A549 (cell line): ENCODE results near the gene LILRB3. TPM values are rescaled to one million over a fixed set of nuclear protein-coding genes. Genes with fewer than 3 reads are reported as not detected.

Experiments
- ATAC-seq, 2 experiments: fragments of 200-7000 bp in 1 of 2; fragments of >200 bp in 1 of 2; cut with Nextera tagmentation in 1 of 2; cut with Tn5 transposase in 1 of 2; 3 replicates each; pipeline versions ENCODE4 v1.8.0 to v1.9.1; 2018 to 2020; ENCODE audit warnings: mild to moderate bottlenecking in 1 of 2, moderate library complexity in 1 of 2
- CTCF ChIA-PET: fragments of 300-600 bp; sonication (Branson Sonifier 250); formaldehyde crosslinking; extraction: SDS; loops from one replicate; lab custom pipeline; 2021; ENCODE audit warnings: antibody characterized with exemption, inconsistent platforms; lab: Yijun Ruan, JAX
- POLR2A ChIA-PET: fragments of 350-600 bp; formaldehyde crosslinking; extraction: SDS; loops from one replicate; lab custom pipeline; 2021; ENCODE audit warnings: antibody characterized with exemption, inconsistent platforms; lab: Yijun Ruan, JAX
- DNase-seq, 2 experiments: peaks; one replicate each; pipeline versions ENCODE4 v3.0.0 to v3.0.0-alpha.2; 2011 to 2016; ENCODE audit warnings: low read depth in 1 of 2, low spot score in 1 of 2
- FAIRE-seq: peaks from 2 replicates; lab custom pipeline; 2011; peaks lifted over from hg19 to GRCh38; lab: Jason Lieb, UNC
- H3K27ac ChIP-seq, 2 experiments: fragments of >200 bp; sonication (Bioruptor Twin); formaldehyde crosslinking; 3 replicates each; pipeline ENCODE4 v1.5.1; 2016 to 2017
- H3K4me1 ChIP-seq: fragments of >200 bp; sonication (Bioruptor Twin); formaldehyde crosslinking; 3 replicates; pipeline ENCODE4 v1.6.1; 2016
- H3K4me2 ChIP-seq: fragments of >200 bp; sonication (Bioruptor Twin); formaldehyde crosslinking; 3 replicates; pipeline ENCODE4 v1.6.1; 2016
- H3K4me3 ChIP-seq: fragments of >200 bp; sonication (Bioruptor Twin); formaldehyde crosslinking; 3 replicates; pipeline ENCODE4 v1.5.1; 2016
- H3K9me3 ChIP-seq: fragments of >200 bp; sonication (Bioruptor Twin); formaldehyde crosslinking; 3 replicates; pipeline ENCODE4 v1.6.1; 2016
- BCL3 ChIP-seq: fragments of >200 bp; sonication (Bioruptor Twin); formaldehyde crosslinking; IDR thresholded peaks from 3 replicates; pipeline ENCODE4 v1.6.1; 2016
- CEBPB ChIP-seq, 2 experiments: fragments of >200 bp in 1 of 2; sonication (Bioruptor Twin) in 1 of 2; formaldehyde crosslinking in 1 of 2; IDR thresholded peaks; 2 replicates each; pipeline ENCODE4 v1.6.1; 2012 to 2016
- CHD4 ChIP-seq: fragments of 200-600 bp; sonication (generic); IDR thresholded peaks from 2 replicates; pipeline ENCODE4 v1.6.1; 2016; ENCODE audit warnings: antibody characterized with exemption, mild to moderate bottlenecking, borderline replicate concordance
- EHF ChIP-seq: fragments of 250-450 bp; sonication (Bioruptor Pico); IDR thresholded peaks from 2 replicates; pipeline ENCODE4 v1.5.0; 2020; ENCODE audit warnings: mild to moderate bottlenecking
- ELK1 ChIP-seq: fragments of 150-350 bp; IDR thresholded peaks from 2 replicates; pipeline ENCODE4 v1.6.1; 2014; ENCODE audit warnings: low read depth, mild to moderate bottlenecking, low read length
- FOSB ChIP-seq: fragments of 250-450 bp; sonication (Bioruptor Pico); IDR thresholded peaks from 2 replicates; pipeline ENCODE4 v1.5.0; 2020; ENCODE audit warnings: mild to moderate bottlenecking, moderate library complexity
- HDAC2 ChIP-seq: fragments of 200-600 bp; sonication (generic); IDR thresholded peaks from 2 replicates; pipeline ENCODE4 v1.6.1; 2016
- HEYL ChIP-seq: fragments of 250-450 bp; sonication (Bioruptor Pico); IDR thresholded peaks from 2 replicates; pipeline ENCODE4 v1.8.0; 2021; ENCODE audit warnings: mild to moderate bottlenecking, moderate library complexity
- JUN ChIP-seq, 2 experiments: fragments of >200 bp; sonication (Bioruptor Twin); formaldehyde crosslinking; IDR thresholded peaks; 2 replicates in 1 of 2; 3 replicates in 1 of 2; pipeline ENCODE4 v1.6.1; 2016 to 2017
- JUNB ChIP-seq: fragments of >200 bp; sonication (Bioruptor Twin); formaldehyde crosslinking; IDR thresholded peaks from 2 replicates; pipeline ENCODE4 v1.6.1; 2016
- MAFK ChIP-seq: fragments of 450-650 bp; IDR thresholded peaks from 2 replicates; pipeline ENCODE4 v1.6.1; 2014; ENCODE audit not compliant: partially characterized antibody
- MAX ChIP-seq: IDR thresholded peaks from 2 replicates; pipeline ENCODE4 v1.6.1; 2012
- MAZ ChIP-seq: fragments of 150-350 bp; IDR thresholded peaks from 2 replicates; pipeline ENCODE4 v1.6.1; 2014; ENCODE audit warnings: antibody characterized with exemption, low read depth, low read length, borderline replicate concordance
- MYC ChIP-seq: IDR thresholded peaks from 2 replicates; pipeline ENCODE4 v1.6.1; 2012; ENCODE audit warnings: mild to moderate bottlenecking, inconsistent platforms, low read length, improper control_type of control experiment, borderline replicate concordance
- PHF8 ChIP-seq: fragments of 200-600 bp; sonication (generic); IDR thresholded peaks from 2 replicates; pipeline ENCODE4 v1.6.1; 2016; ENCODE audit warnings: low read depth, mild to moderate bottlenecking, antibody characterized with exemption, moderate library complexity, borderline replicate concordance
- RAD21 ChIP-seq, 2 experiments: fragments of >200 bp in 1 of 2; sonication (Bioruptor Twin) in 1 of 2; formaldehyde crosslinking in 1 of 2; IDR thresholded peaks in 1 of 2; conservative IDR thresholded peaks in 1 of 2; 2 replicates in 1 of 2; 3 replicates in 1 of 2; pipeline ENCODE4 v1.6.1; 2012 to 2018; ENCODE audit warnings: inconsistent platforms in 1 of 2
- REST ChIP-seq: fragments of 200-600 bp; sonication (generic); IDR thresholded peaks from 2 replicates; pipeline ENCODE4 v1.6.1; 2016; ENCODE audit warnings: antibody characterized with exemption, mild to moderate bottlenecking, moderate library complexity
- SMC3 ChIP-seq: fragments of >200 bp; sonication (Bioruptor Twin); formaldehyde crosslinking; IDR thresholded peaks from 3 replicates; pipeline ENCODE4 v1.6.1; 2018; ENCODE audit warnings: inconsistent platforms
- TFCP2L1 ChIP-seq: fragments of 250-450 bp; sonication (Bioruptor Pico); IDR thresholded peaks from 2 replicates; pipeline ENCODE4 v1.5.0; 2021; ENCODE audit warnings: mild to moderate bottlenecking
- TP53 ChIP-seq: fragments of 250-450 bp; sonication (Bioruptor Pico); IDR thresholded peaks from 2 replicates; pipeline ENCODE4 v1.5.0; 2021; ENCODE audit warnings: mild to moderate bottlenecking, moderate library complexity
- ZFP36 ChIP-seq: fragments of 450-650 bp; IDR thresholded peaks from 2 replicates; pipeline ENCODE4 v1.6.1; 2014; ENCODE audit warnings: borderline replicate concordance; ENCODE audit not compliant: partially characterized antibody
- ZSCAN20 ChIP-seq: fragments of 250-450 bp; sonication (Bioruptor Pico); IDR thresholded peaks from 2 replicates; pipeline ENCODE4 v1.8.0; 2022; ENCODE audit warnings: mild to moderate bottlenecking, moderate library complexity
- WGBS: methylation state at CpG from one replicate; pipeline ENCODE4 v1.1.6; 2017; ENCODE audit errors: missing lambda C conversion rate; 5-methylcytosine and 5-hydroxymethylcytosine counted together
- polyA plus RNA-seq, 4 experiments: library from polyadenylated mRNA; depleted of rRNA in 3 of 4; stranded (reverse); fragments of >200 nt; fragmentation: RNase III in 1 of 4; extraction: RNeasy Plus Mini Kit Qiagen cat#74134 plus additional on column Dnase treatment in 1 of 4; gene quantifications; 2 replicates in 3 of 4; 3 replicates in 1 of 4; pipeline ENCODE4 v1.2.3, GENCODE V29; 2011 to 2017
- TF ChIP-seq, protein P1 (sequence below): IDR thresholded peaks from 2 replicates; pipeline ENCODE4 v1.6.1; 2012
- TF ChIP-seq, protein P2 (sequence below): fragments of >200 bp; sonication (Bioruptor Twin); formaldehyde crosslinking; IDR thresholded peaks from 3 replicates; pipeline ENCODE4 v1.5.1; 2016

The LILRB3 gene
- polyA plus RNA-seq, 2 of the 4 experiments (the other 2 are of a cell fraction): not detected

DNA sequence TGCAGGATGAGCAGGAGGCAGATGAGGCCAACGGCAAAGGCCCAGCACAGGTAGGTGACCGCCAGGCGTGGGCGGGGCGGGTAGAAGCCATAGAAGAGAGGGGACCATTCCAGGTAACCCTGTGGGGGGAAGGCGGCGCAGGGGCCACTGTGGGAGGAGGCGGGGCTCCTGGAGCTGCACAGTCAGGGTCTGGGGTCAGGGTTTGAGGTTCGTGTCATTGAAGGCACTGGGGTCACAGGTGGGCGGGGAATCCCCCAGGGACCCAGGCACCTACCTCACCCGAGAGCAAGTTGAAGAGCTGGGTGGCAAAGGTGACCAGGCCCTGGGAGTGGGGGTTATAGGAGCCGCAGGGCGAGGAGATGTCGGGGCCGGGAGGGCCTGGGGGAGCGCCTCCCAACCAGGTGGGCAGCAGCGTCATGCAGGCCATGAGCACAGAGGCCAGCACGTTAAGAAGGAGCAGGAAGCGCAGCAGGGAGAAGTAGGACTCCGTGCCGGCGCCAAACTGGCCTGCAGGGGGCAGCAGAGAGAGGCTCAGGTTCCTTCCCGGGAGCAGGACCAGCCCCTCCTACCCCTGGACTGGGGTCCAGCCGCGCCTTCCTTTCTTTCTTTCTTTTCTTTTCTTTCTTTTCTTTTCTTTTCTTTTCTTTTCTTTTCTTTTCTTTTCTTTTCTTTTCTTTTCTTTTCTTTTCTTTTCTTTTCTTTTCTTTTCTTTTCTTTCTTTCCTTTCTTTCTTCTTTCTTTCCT, 54.5 kb downstream of the LILRB3 start:
- TF ChIP-seq JUNB: no peak
- TF ChIP-seq ELK1: no peak
- TF ChIP-seq ZSCAN20: no peak
- no peak for TF ChIP-seq FOSB (CRISPR knock-in tag)
- TF ChIP-seq EHF (CRISPR knock-in tag): no peak
- no peak for TF ChIP-seq HEYL (CRISPR knock-in tag)
- no peak for TF ChIP-seq JUN (IDR thresholded peaks at IDR 0.05)
- no peak for TF ChIP-seq MAZ
- peak; percentile 71 to 73 for TF ChIP-seq RAD21 (conservative IDR thresholded peaks at IDR 0.05 in 1 of 2, IDR thresholded peaks at IDR 0.05 in 1 of 2)
- TF ChIP-seq ZFP36: no peak
- no peak for TF ChIP-seq CHD4
- TF ChIP-seq REST: no peak
- no peak for TF ChIP-seq CEBPB (IDR thresholded peaks at IDR 0.05)
- peak; percentile 29; the same call in 1 of the 2 replicates for TF ChIP-seq MAX
- TF ChIP-seq, protein P1, sequence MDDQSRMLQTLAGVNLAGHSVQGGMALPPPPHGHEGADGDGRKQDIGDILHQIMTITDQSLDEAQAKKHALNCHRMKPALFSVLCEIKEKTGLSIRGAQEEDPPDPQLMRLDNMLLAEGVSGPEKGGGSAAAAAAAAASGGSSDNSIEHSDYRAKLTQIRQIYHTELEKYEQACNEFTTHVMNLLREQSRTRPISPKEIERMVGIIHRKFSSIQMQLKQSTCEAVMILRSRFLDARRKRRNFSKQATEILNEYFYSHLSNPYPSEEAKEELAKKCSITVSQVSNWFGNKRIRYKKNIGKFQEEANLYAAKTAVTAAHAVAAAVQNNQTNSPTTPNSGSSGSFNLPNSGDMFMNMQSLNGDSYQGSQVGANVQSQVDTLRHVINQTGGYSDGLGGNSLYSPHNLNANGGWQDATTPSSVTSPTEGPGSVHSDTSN: no peak
- TF ChIP-seq PHF8: no peak
- no peak for TF ChIP-seq MYC
- peak; percentile 75 for TF ChIP-seq SMC3
- TF ChIP-seq, protein P2, sequence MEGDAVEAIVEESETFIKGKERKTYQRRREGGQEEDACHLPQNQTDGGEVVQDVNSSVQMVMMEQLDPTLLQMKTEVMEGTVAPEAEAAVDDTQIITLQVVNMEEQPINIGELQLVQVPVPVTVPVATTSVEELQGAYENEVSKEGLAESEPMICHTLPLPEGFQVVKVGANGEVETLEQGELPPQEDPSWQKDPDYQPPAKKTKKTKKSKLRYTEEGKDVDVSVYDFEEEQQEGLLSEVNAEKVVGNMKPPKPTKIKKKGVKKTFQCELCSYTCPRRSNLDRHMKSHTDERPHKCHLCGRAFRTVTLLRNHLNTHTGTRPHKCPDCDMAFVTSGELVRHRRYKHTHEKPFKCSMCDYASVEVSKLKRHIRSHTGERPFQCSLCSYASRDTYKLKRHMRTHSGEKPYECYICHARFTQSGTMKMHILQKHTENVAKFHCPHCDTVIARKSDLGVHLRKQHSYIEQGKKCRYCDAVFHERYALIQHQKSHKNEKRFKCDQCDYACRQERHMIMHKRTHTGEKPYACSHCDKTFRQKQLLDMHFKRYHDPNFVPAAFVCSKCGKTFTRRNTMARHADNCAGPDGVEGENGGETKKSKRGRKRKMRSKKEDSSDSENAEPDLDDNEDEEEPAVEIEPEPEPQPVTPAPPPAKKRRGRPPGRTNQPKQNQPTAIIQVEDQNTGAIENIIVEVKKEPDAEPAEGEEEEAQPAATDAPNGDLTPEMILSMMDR: peak; percentile 79
- TF ChIP-seq MAFK: no peak
- TF ChIP-seq BCL3: no peak
- no peak for TF ChIP-seq HDAC2
- no peak for TF ChIP-seq TP53 (CRISPR knock-in tag)
- no peak for TF ChIP-seq TFCP2L1 (CRISPR knock-in tag)
- TF ChIP-seq, all 56 proteins: peak for 4
- FAIRE-seq (peak; percentile 84), ATAC-seq (peak; percentile 82 to 87), DNase-seq (peak; percentile 92 to 95)
- 30% methylated on average over 25 of the region's 25 CpGs for WGBS
- H3K9me3 ChIP-seq: no peaks in the 10 kb centered on the region
- H3K27ac ChIP-seq: peak overlapping the region in 1 of 2 experiments; percentile 52; a peak in 2 of 6 replicates
- peaks cover 14% of the 10 kb centered on the region; the same call in 2 of the 3 replicates for H3K4me1 ChIP-seq
- CTCF ChIA-PET: interaction anchor here (0.6 to 12.1 kb wide), 46 partner anchors 9 to 363 kb away, joined by 3 to 295 read pairs (median 4); partner anchors contain the start of genes CNOT3, LENG1, LILRB5 and MBOAT7
- POLR2A ChIA-PET: interaction anchor here (1.0 to 1.7 kb wide), 3 partner anchors 21 to 33 kb away, joined by 3 to 10 read pairs (median 7); partner anchors contain the start of genes CNOT3, MBOAT7 and RPS9
- H3K4me2 ChIP-seq: peak overlapping the region; percentile 51
- H3K4me3 ChIP-seq: no peak overlapping the region
